HG02852 (cell line): Measurements from ENCODE around the gene POM121.
A peak's percentile ranks its signal among the peaks of the same experiment; 100 is the strongest.
"Not testable (repeated sequence)": the region's sequence is repeated elsewhere in the genome, so short reads cannot be mapped to it uniquely, and the experiment has no call there.

Source experiments
- ATAC-seq: cut with Tn5 transposase; IDR thresholded peaks from one replicate; pipeline ENCODE4 v1.9.1; 2021; ENCODE audit warnings: mild to moderate bottlenecking, moderate library complexity; ENCODE audit not compliant: unreplicated experiment

POM121 gene

GRCh38 chr7:72924733-72925545 is at the start of gene POM121:
Gene POM121, plus strand, starts transcription at chr7:72925095. Its CDS starts 27 bp downstream, at chr7:72925122.
- peak; percentile 85 for ATAC-seq

GRCh38 chr7:72879079-72879736 is 45.7 kb upstream of the POM121 start:
- peak; percentile 99 for ATAC-seq

GRCh38 chr7:72879737-72880215 is 45.1 kb upstream of the POM121 start:
- ATAC-seq, result not testable (repeated sequence)

- ATAC-seq, result not testable (repeated sequence)
Observed at GRCh38 chr7:72891750-72892149, 33.1 kb upstream of the POM121 start.

- ATAC-seq, result not testable (repeated sequence)
Observed at GRCh38 chr7:72904740-72905139, 20.2 kb upstream of the POM121 start.

- ATAC-seq, result not testable (repeated sequence)
Observed at GRCh38 chr7:72908422-72908821, 16.5 kb upstream of the POM121 start.

- ATAC-seq, result not testable (repeated sequence)
Observed at GRCh38 chr7:72911395-72911794, 13.5 kb upstream of the POM121 start.

GRCh38 chr7:72913750-72914149 is 11.1 kb upstream of the POM121 start:
- ATAC-seq, result not testable (repeated sequence)

GRCh38 chr7:72914756-72915525 is 10.0 kb upstream of the POM121 start:
- peak; percentile 84 for ATAC-seq

GRCh38 chr7:72919256-72919775 is 5.6 kb upstream of the POM121 start:
- ATAC-seq, result no peak

GRCh38 chr7:72924386-72924732 is 536 bp upstream of the POM121 start:
- peak; percentile 24 for ATAC-seq

- ATAC-seq, result no peak
Observed at GRCh38 chr7:72925546-72926120, 738 bp downstream of the POM121 start.

- ATAC-seq, result not testable (repeated sequence)
Observed at GRCh38 chr7:72927791-72928190, 2.9 kb downstream of the POM121 start.

GRCh38 chr7:72928216-72928615 is 3.3 kb downstream of the POM121 start:
- not testable (repeated sequence) for ATAC-seq

GRCh38 chr7:72942022-72942705 is 17.3 kb downstream of the POM121 start:
- ATAC-seq, result not testable (repeated sequence)

- ATAC-seq, result not testable (repeated sequence)
Observed at GRCh38 chr7:72942956-72943355, 18.1 kb downstream of the POM121 start.

GRCh38 chr7:72944937-72945336 is 20.0 kb downstream of the POM121 start:
- not testable (repeated sequence) for ATAC-seq

GRCh38 chr7:72945597-72945996 is 20.7 kb downstream of the POM121 start:
- not testable (repeated sequence) for ATAC-seq

- not testable (repeated sequence) for ATAC-seq
Observed at GRCh38 chr7:72946130-72946745, 21.3 kb downstream of the POM121 start.

GRCh38 chr7:72948714-72949113 is 23.8 kb downstream of the POM121 start:
- not testable (repeated sequence) for ATAC-seq
